PC-3 (cell line): ENCODE data around the gene NEDD4L.

ENCODE experiments used
- CTCF ChIP-seq: fragments of 300-600 bp; sonication (generic); conservative IDR thresholded peaks from 2 replicates; pipeline ENCODE4 v1.5.1; 2017; ENCODE audit warnings: antibody characterized with exemption, low read depth, mild to moderate bottlenecking, low read length
- EZH2 ChIP-seq: fragments of 300-600 bp; sonication (generic); IDR thresholded peaks from one replicate; pipeline ENCODE4 v1.6.1; 2017; ENCODE audit warnings: antibody characterized with exemption, mild to moderate bottlenecking, low read length; ENCODE audit not compliant: unreplicated experiment
- EZH2phosphoT487 ChIP-seq: fragments of 300-600 bp; sonication (generic); IDR thresholded peaks from 2 replicates; pipeline ENCODE4 v1.6.1; 2018; ENCODE audit warnings: mild to moderate bottlenecking, antibody characterized with exemption, low read length, borderline replicate concordance

DNA sequence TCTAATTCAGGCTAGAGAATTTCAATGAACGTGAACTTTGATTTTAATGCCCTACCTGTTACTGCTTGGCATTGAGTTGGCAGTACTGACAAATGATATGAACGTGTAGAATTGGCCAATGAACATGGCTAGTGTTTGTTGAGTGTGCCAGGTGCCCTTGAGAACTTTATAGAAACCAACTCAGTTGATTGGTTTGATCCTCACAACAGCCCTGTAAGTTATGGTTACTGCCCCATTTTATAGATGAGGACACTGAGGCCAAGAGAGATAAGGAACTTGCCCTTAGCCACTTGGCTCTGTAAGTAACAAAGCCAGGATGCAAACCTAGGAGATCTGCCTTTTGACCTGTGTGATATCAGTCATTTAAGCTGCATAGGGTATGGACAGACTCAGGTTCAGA, 275.7 kb downstream of the NEDD4L start:
- no peak for TF ChIP-seq CTCF
- no peak for TF ChIP-seq EZH2phosphoT487
- TF ChIP-seq EZH2 = no peak
